HepG2 (cell line): ENCODE measurements around the gene PRR12. TPM values are rescaled to one million over a fixed set of nuclear protein-coding genes. Genes with fewer than 3 reads are reported as not detected.

ENCODE experiments used
- AGO1 ChIP-seq: fragments of 200-400 bp; formaldehyde crosslinking; IDR thresholded peaks from 2 replicates; pipeline ENCODE4 v1.6.1; 2017; ENCODE audit warnings: mild to moderate bottlenecking, low read depth, low read length, moderate library complexity; ENCODE audit not compliant: poor library complexity, severe bottlenecking
- ESRRA ChIP-seq: sonication (generic); formaldehyde crosslinking; IDR thresholded peaks from 2 replicates; pipeline ENCODE4 v1.5.1; 2020; ENCODE audit warnings: mild to moderate bottlenecking, low read depth, missing genetic modification reagents
- IRX3 ChIP-seq: sonication (generic); formaldehyde crosslinking; IDR thresholded peaks from 2 replicates; pipeline ENCODE4 v1.8.1; 2023; ENCODE audit warnings: mild to moderate bottlenecking, low read depth, missing genetic modification reagents, borderline replicate concordance
- RFX1 ChIP-seq: fragments of 450-650 bp; IDR thresholded peaks from 2 replicates; pipeline ENCODE4 v1.6.1; 2017
- SYNCRIP ChIP-seq: fragments of 200-400 bp; formaldehyde crosslinking; IDR thresholded peaks from 2 replicates; pipeline ENCODE4 v1.6.1; 2018; ENCODE audit warnings: mild to moderate bottlenecking, low read depth, low read length; ENCODE audit not compliant: insufficient read depth
- ZNF263 ChIP-seq: sonication (generic); formaldehyde crosslinking; IDR thresholded peaks from 2 replicates; pipeline ENCODE4 v1.4.0; 2020; ENCODE audit warnings: missing genetic modification reagents
- ZNF446 ChIP-seq: sonication (generic); formaldehyde crosslinking; IDR thresholded peaks from 2 replicates; pipeline ENCODE4 v1.5.0; 2020; ENCODE audit warnings: mild to moderate bottlenecking, missing genetic modification reagents
- ZNF891 ChIP-seq: sonication (generic); formaldehyde crosslinking; IDR thresholded peaks from 2 replicates; pipeline ENCODE4 v1.5.0; 2020; ENCODE audit warnings: mild to moderate bottlenecking, missing genetic modification reagents
- ZSCAN31 ChIP-seq: sonication (generic); formaldehyde crosslinking; IDR thresholded peaks from 2 replicates; pipeline ENCODE4 v1.5.0; 2020; ENCODE audit warnings: low read depth, mild to moderate bottlenecking, missing genetic modification reagents
- polyA plus RNA-seq, 8 experiments: library from polyadenylated mRNA; depleted of rRNA in 3 of 8; stranded (reverse) in 7 of 8; unstranded in 1 of 8; fragments of >200 nt; fragmentation: Illumina TruSeq in 4 of 8; extraction: Trizol in 4 of 8; gene quantifications; 2 replicates each; pipeline versions ENCODE4 v1.2.1 to v1.2.3, GENCODE V29; 2011 to 2016; ENCODE audit warnings: low read depth in 4 of 8, missing spikeins in 1 of 8, mixed read lengths in 1 of 8; ENCODE audit not compliant: insufficient read depth in 1 of 8
- total RNA-seq, 5 experiments: library from RNA; depleted of rRNA; stranded (reverse); fragments of >200 nt; fragmentation: Illumina TruSeq; extraction: Trizol; gene quantifications; 2 replicates each; pipeline ENCODE4 v1.2.3, GENCODE V29; 2016; ENCODE audit warnings: low read depth in 1 of 5
- TF ChIP-seq, protein P1 (sequence below): sonication (generic); formaldehyde crosslinking; IDR thresholded peaks from 2 replicates; pipeline ENCODE4 v1.5.0; 2020; ENCODE audit warnings: mild to moderate bottlenecking, missing genetic modification reagents
- TF ChIP-seq, protein P2 (sequence below): sonication (generic); formaldehyde crosslinking; IDR thresholded peaks from 2 replicates; pipeline ENCODE4 v1.5.0; 2020; ENCODE audit warnings: mild to moderate bottlenecking, missing genetic modification reagents
- TF ChIP-seq, protein P3 (sequence below): sonication (generic); formaldehyde crosslinking; IDR thresholded peaks from 2 replicates; pipeline ENCODE4 v1.4.0; 2020; ENCODE audit warnings: low read depth, missing genetic modification reagents
- TF ChIP-seq, protein P4 (sequence below): sonication (generic); formaldehyde crosslinking; IDR thresholded peaks from 2 replicates; pipeline ENCODE4 v1.4.0; 2020; ENCODE audit warnings: missing genetic modification reagents; ENCODE audit errors: not compliant biosample characterization
- TF ChIP-seq, protein P5 (sequence below): sonication (generic); formaldehyde crosslinking; IDR thresholded peaks from 2 replicates; pipeline ENCODE4 v1.4.0; 2020; ENCODE audit warnings: missing genetic modification reagents, mild to moderate bottlenecking, borderline replicate concordance

PRR12 gene
- total and polyA plus RNA-seq, 2 of the 13 experiments (the other 11 are each of a cell fraction or from before 2014, with no cell fraction given), result 0.62 to 1.5 TPM

DNA sequence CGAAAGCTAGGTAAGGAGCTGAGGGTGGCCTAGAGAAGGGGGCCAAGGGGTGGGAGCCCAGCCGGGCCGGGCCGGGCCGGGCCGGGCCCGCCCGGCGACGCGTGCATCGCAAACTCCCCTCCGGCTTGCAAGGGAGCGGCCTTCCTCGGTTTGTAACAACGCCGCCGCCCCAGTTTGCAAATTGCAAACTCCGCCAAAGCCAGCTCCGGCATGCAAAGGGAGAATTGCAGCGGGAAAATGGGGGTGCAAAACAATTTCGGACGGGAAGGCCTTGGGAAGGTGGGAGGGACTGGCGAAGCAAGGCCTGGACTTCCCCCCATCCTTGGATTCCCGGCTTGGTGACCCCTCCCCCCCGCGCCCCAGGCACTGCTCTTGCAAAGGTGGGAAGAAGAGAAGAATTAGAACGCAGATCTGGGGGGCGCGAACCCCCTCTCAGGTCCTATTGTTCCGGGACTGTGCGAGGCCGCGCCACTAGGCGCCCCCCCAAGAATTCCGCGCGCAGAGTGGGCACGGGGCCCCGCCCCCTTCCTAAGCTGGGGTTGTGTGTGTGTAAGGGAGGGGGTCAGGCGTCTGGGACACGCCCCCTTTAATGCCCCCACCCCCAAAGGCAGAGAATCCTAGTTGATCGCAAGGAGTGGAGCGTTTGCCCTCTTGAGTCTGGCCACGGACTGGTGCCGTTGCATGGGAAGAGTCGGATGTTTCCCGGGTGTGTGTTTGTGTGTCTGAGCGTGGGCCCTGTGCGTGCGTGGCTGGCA is 926 bp downstream of the PRR12 start (continued):
- TF ChIP-seq, protein P1, sequence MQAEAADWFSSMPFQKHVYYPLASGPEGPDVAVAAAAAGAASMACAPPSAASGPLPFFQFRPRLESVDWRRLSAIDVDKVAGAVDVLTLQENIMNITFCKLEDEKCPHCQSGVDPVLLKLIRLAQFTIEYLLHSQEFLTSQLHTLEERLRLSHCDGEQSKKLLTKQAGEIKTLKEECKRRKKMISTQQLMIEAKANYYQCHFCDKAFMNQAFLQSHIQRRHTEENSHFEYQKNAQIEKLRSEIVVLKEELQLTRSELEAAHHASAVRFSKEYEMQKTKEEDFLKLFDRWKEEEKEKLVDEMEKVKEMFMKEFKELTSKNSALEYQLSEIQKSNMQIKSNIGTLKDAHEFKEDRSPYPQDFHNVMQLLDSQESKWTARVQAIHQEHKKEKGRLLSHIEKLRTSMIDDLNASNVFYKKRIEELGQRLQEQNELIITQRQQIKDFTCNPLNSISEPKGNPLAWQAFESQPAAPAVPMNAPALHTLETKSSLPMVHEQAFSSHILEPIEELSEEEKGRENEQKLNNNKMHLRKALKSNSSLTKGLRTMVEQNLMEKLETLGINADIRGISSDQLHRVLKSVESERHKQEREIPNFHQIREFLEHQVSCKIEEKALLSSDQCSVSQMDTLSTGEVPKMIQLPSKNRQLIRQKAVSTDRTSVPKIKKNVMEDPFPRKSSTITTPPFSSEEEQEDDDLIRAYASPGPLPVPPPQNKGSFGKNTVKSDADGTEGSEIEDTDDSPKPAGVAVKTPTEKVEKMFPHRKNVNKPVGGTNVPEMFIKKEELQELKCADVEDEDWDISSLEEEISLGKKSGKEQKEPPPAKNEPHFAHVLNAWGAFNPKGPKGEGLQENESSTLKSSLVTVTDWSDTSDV, result no peak
- no peak for TF ChIP-seq ZNF446 (CRISPR knock-in tag)
- TF ChIP-seq RFX1, result no peak
- TF ChIP-seq IRX3 (CRISPR knock-in tag), result no peak
- no peak for TF ChIP-seq AGO1
- TF ChIP-seq, protein P2, sequence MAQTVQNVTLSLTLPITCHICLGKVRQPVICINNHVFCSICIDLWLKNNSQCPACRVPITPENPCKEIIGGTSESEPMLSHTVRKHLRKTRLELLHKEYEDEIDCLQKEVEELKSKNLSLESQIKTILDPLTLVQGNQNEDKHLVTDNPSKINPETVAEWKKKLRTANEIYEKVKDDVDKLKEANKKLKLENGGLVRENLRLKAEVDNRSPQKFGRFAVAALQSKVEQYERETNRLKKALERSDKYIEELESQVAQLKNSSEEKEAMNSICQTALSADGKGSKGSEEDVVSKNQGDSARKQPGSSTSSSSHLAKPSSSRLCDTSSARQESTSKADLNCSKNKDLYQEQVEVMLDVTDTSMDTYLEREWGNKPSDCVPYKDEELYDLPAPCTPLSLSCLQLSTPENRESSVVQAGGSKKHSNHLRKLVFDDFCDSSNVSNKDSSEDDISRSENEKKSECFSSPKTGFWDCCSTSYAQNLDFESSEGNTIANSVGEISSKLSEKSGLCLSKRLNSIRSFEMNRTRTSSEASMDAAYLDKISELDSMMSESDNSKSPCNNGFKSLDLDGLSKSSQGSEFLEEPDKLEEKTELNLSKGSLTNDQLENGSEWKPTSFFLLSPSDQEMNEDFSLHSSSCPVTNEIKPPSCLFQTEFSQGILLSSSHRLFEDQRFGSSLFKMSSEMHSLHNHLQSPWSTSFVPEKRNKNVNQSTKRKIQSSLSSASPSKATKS, result no peak
- TF ChIP-seq ESRRA (CRISPR knock-in tag), result no peak
- TF ChIP-seq, protein P3, sequence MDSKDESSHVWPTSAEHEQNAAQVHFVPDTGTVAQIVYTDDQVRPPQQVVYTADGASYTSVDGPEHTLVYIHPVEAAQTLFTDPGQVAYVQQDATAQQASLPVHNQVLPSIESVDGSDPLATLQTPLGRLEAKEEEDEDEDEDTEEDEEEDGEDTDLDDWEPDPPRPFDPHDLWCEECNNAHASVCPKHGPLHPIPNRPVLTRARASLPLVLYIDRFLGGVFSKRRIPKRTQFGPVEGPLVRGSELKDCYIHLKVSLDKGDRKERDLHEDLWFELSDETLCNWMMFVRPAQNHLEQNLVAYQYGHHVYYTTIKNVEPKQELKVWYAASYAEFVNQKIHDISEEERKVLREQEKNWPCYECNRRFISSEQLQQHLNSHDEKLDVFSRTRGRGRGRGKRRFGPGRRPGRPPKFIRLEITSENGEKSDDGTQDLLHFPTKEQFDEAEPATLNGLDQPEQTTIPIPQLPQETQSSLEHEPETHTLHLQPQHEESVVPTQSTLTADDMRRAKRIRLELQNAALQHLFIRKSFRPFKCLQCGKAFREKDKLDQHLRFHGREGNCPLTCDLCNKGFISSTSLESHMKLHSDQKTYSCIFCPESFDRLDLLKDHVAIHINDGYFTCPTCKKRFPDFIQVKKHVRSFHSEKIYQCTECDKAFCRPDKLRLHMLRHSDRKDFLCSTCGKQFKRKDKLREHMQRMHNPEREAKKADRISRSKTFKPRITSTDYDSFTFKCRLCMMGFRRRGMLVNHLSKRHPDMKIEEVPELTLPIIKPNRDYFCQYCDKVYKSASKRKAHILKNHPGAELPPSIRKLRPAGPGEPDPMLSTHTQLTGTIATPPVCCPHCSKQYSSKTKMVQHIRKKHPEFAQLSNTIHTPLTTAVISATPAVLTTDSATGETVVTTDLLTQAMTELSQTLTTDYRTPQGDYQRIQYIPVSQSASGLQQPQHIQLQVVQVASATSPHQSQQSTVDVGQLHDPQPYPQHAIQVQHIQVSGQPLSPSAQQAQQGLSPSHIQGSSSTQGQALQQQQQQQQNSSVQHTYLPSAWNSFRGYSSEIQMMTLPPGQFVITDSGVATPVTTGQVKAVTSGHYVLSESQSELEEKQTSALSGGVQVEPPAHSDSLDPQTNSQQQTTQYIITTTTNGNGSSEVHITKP (CRISPR knock-in tag), result no peak
- TF ChIP-seq SYNCRIP, result no peak
- no peak for TF ChIP-seq ZNF891 (CRISPR knock-in tag)
- no peak for TF ChIP-seq ZNF263
- no peak for TF ChIP-seq ZSCAN31 (CRISPR knock-in tag)
- TF ChIP-seq, protein P4, sequence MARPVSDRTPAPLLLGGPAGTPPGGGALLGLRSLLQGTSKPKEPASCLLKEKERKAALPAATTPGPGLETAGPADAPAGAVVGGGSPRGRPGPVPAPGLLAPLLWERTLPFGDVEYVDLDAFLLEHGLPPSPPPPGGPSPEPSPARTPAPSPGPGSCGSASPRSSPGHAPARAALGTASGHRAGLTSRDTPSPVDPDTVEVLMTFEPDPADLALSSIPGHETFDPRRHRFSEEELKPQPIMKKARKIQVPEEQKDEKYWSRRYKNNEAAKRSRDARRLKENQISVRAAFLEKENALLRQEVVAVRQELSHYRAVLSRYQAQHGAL (CRISPR knock-in tag), result no peak
- TF ChIP-seq, protein P5, sequence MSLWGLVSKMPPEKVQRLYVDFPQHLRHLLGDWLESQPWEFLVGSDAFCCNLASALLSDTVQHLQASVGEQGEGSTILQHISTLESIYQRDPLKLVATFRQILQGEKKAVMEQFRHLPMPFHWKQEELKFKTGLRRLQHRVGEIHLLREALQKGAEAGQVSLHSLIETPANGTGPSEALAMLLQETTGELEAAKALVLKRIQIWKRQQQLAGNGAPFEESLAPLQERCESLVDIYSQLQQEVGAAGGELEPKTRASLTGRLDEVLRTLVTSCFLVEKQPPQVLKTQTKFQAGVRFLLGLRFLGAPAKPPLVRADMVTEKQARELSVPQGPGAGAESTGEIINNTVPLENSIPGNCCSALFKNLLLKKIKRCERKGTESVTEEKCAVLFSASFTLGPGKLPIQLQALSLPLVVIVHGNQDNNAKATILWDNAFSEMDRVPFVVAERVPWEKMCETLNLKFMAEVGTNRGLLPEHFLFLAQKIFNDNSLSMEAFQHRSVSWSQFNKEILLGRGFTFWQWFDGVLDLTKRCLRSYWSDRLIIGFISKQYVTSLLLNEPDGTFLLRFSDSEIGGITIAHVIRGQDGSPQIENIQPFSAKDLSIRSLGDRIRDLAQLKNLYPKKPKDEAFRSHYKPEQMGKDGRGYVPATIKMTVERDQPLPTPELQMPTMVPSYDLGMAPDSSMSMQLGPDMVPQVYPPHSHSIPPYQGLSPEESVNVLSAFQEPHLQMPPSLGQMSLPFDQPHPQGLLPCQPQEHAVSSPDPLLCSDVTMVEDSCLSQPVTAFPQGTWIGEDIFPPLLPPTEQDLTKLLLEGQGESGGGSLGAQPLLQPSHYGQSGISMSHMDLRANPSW (CRISPR knock-in tag), result no peak
